Stimulated activated CD8-positive, alpha-beta memory T cell treated with anti-CD3 and anti-CD28 coated beads, Interleukin-2, amount 100 ng/mL, for 1 hour (primary cell): ENCODE results near the gene AR.

Experiments
- DNase-seq, 2 donors: peaks; one replicate each; pipeline ENCODE4 v3.0.0-alpha.2; 2020; ENCODE audit warnings: low read depth in 2 of 2

AR gene

GRCh38 chrX:67563469-67564448 is 19.9 kb downstream of the AR start:
- no peak for DNase-seq

GRCh38 chrX:67564475-67564874 is 20.7 kb downstream of the AR start:
- no peak for DNase-seq

GRCh38 chrX:67568769-67569168 is 24.9 kb downstream of the AR start:
- no peak for DNase-seq

- no peak for DNase-seq
Observed at GRCh38 chrX:67570839-67571238, 27.0 kb downstream of the AR start.

GRCh38 chrX:67574696-67575095 is 30.9 kb downstream of the AR start:
- DNase-seq = no peak

GRCh38 chrX:67582436-67582835 is 38.6 kb downstream of the AR start:
- no peak for DNase-seq

- DNase-seq = no peak
Observed at GRCh38 chrX:67583171-67583570, 39.4 kb downstream of the AR start.

GRCh38 chrX:67585401-67585800 is 41.6 kb downstream of the AR start:
- no peak for DNase-seq

- DNase-seq = no peak
Observed at GRCh38 chrX:67587946-67588624, 44.3 kb downstream of the AR start.

- DNase-seq = no peak
Observed at GRCh38 chrX:67596839-67597790, 53.3 kb downstream of the AR start.

GRCh38 chrX:67599532-67599931 is 55.7 kb downstream of the AR start:
- DNase-seq = no peak

GRCh38 chrX:67601771-67602170 is 58.0 kb downstream of the AR start:
- no peak for DNase-seq

GRCh38 chrX:67604979-67605703 is 61.3 kb downstream of the AR start:
- no peak for DNase-seq

- DNase-seq = no peak
Observed at GRCh38 chrX:67607466-67607865, 63.6 kb downstream of the AR start.

- DNase-seq = no peak
Observed at GRCh38 chrX:67610282-67610681, 66.5 kb downstream of the AR start.

- no peak for DNase-seq
Observed at GRCh38 chrX:67612231-67612630, 68.4 kb downstream of the AR start.

- DNase-seq = no peak
Observed at GRCh38 chrX:67613366-67613765, 69.5 kb downstream of the AR start.

GRCh38 chrX:67613996-67614395 is 70.2 kb downstream of the AR start:
- DNase-seq = no peak

GRCh38 chrX:67614423-67614822 is 70.6 kb downstream of the AR start:
- no peak for DNase-seq

GRCh38 chrX:67619253-67619652 is 75.4 kb downstream of the AR start:
- DNase-seq = no peak

GRCh38 chrX:67622053-67622585 is 78.3 kb downstream of the AR start:
- no peak for DNase-seq
